VCaP (cell line): ENCODE measurements around the gene FRAS1.

ENCODE experiments used
- H3K27ac ChIP-seq: fragments of 450-650 bp; 2 replicates; pipeline ENCODE4 v1.5.1; 2017
- TF ChIP-seq, protein P1 (sequence below): fragments of 450-650 bp; conservative IDR thresholded peaks from 2 replicates; pipeline ENCODE4 v1.5.1; 2017; ENCODE audit warnings: mild to moderate bottlenecking, moderate library complexity

The FRAS1 gene

DNA sequence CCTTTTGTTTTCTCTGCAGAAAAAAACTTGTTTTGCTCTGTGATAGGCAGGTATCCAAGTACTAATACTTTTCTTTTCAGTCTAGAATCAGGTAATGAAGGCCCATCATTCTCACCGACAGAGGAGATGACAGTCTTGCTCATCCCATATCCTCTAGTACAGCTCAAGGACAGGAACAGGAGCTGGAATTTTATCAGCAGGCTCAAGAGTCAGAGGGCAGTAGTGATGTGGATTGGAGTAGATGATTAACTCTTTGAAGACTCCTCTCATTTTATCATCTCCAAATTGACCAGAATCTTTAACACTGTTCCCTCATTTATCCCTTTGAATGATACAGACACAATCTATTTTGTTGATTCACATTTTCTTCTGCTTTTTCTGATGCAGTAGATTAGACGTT is 162.7 kb downstream of the FRAS1 start:
- no peak overlapping the region for H3K27ac ChIP-seq
- TF ChIP-seq, protein P1, sequence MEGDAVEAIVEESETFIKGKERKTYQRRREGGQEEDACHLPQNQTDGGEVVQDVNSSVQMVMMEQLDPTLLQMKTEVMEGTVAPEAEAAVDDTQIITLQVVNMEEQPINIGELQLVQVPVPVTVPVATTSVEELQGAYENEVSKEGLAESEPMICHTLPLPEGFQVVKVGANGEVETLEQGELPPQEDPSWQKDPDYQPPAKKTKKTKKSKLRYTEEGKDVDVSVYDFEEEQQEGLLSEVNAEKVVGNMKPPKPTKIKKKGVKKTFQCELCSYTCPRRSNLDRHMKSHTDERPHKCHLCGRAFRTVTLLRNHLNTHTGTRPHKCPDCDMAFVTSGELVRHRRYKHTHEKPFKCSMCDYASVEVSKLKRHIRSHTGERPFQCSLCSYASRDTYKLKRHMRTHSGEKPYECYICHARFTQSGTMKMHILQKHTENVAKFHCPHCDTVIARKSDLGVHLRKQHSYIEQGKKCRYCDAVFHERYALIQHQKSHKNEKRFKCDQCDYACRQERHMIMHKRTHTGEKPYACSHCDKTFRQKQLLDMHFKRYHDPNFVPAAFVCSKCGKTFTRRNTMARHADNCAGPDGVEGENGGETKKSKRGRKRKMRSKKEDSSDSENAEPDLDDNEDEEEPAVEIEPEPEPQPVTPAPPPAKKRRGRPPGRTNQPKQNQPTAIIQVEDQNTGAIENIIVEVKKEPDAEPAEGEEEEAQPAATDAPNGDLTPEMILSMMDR = no peak

DNA sequence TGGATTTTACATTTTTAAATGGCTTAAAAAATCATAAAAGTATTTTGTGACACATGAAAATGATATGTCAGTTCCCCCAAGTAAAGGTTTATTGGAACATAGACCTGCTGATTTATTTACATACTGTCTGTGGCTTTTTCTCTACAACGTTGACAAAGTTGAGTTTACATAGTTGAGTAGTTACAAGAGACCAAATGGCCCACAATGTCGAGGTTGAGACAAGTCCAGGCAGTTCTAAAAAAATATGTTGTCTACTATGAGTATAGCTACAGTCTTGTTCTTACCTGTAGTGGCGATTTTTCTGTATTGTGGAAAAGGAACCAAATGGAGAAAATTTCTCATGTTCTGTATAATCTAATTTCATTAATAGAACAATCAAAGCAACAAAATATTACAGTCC is 163.2 kb downstream of the FRAS1 start:
- H3K27ac ChIP-seq = no peak overlapping the region
- TF ChIP-seq, protein P1 = no peak

DNA sequence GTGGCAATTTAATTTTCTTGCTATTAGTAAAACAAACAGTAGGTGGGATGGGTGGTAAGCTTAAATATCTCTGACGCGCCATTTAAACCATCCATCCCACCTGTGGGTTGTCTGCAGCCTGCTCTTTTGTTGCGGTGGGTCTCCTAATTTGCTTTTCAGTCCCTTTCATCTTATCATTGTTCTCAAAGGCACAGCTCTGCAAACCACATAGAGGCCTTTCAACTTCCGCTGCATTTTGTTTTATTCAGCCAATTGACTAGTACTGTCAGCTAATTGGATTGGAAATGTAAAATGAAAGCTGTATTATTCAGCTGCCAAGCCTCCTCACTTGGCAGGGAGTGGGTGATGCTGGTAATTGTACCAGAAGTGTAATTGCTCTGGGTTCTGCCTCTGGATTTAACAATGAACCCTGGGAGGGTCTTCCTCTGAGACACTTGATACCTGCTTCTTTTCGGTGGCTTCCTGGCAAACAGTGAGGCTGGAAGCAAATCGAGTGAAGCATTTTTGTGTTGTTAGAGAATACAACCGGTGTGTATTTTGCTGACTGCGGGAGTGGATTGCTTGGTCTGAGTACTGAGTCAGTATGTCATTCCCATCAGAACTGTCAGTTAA is 165.6 kb downstream of the FRAS1 start:
- TF ChIP-seq, protein P1 = no peak
- no peak overlapping the region for H3K27ac ChIP-seq

DNA sequence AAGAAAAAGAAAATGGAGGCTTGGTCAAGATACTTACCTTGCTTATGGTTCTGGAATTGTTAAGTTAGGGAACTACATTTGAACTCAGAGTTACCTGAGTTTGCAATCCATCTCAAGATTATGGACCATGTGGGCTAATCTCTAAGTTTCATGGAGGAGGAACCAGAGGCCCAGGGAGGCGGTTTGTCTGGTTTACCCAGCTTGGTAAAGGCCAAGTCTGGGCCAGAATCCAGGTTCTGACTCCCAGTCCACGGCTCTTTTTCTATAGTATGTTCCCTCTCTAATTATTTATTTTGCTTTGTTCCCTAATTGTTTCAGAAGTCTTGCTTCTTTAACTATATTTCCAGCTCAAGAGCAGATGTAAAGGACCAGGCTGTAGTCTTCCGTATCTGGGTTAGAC is 168.1 kb downstream of the FRAS1 start:
- TF ChIP-seq, protein P1 = no peak
- no peak overlapping the region for H3K27ac ChIP-seq

DNA sequence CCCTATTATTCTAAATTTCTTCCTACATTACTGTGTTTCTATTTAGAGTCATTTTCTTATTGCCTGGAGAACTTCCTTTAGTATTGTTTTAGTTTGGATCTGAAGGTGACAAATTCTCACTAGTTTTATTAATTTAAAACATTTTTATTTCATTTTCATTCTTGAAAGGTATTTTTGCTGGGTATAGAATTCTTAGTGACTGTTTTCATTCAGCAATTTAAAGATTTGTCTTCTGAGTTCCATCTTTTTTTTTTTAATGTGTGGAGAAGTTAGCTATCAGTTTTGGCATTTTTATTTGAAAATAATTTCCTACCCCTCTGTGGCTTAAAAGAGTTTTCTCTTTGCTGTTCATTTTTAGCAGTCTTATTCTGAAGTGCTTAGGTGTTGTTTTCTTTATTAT is 169.2 kb downstream of the FRAS1 start:
- TF ChIP-seq, protein P1 = no peak
- H3K27ac ChIP-seq = no peak overlapping the region

DNA sequence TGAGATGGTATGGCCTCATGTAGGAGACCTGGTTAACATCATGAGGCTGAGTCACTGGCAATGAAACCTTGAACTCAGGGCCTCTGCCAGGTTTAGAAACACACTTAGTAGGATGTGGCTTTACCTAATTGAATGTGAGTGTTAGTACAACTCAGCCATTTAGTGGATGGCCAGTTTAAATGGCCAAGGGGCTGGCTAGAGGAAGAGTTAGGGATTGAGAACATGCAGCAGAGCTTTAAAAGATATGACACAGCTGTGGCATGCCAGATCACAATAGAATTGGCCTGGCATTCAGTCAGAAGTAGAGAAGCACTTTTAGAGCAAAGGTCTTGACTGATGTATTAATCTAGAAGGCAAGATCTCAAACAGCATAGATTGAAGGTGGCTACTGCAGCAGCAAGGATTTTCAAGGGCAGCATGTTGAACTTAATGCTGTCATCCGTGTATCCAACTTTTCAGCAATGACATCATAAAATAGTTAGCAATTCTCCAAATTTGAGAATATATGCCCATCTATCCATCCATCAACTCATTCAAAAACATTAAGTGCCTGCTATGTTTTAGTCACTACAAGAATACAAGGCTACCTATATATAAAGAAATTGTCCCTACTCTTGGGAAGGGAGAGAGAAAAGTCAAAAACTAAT is 170.4 kb downstream of the FRAS1 start:
- TF ChIP-seq, protein P1 = no peak

DNA sequence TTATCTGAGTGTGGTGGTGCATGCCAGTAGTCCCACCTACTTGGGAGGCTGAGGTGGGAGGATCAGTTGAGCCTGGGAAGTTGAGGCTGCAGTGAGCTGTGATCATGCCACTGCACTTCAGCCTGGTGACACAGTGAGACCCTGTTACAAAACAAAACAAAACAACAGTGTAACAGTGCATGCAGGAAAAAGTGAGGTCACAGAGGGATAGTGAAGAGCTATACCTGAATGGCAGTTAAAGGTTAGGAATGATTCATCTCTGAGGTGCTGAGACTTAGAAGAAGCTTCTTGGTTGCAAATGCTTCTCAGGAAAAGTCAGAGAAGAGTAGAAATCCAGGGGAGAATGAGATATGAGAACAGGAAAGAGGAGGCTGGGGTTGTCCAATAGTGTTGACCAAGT is 178.7 kb downstream of the FRAS1 start:
- H3K27ac ChIP-seq = no peak overlapping the region
- TF ChIP-seq, protein P1 = no peak

More for the DNA sequence above, 170.4 kb downstream of the FRAS1 start:
- peak overlapping the region; percentile 4; the same call in 1 of the 2 replicates for H3K27ac ChIP-seq
